NCI-H2107 treated with DMSO at 0.1 percent for 48 hours (cell line): ENCODE measurements around the gene TTC3.
"Not testable (repeated sequence)": the region's sequence is repeated elsewhere in the genome, so short reads cannot be mapped to it uniquely, and the experiment has no call there.

ENCODE experiments used
- DNase-seq: peaks from one replicate; lab custom pipeline; 2025; ENCODE audit not compliant: unreplicated experiment; lab: John Stamatoyannopoulos, UW

TTC3 gene

GRCh38 chr21:37087188-37087587 lies 14.1 kb downstream of the TTC3 start:
- peak; percentile 72 for DNase-seq

GRCh38 chr21:37088186-37088735 lies 15.2 kb downstream of the TTC3 start:
- DNase-seq: no peak

GRCh38 chr21:37093977-37094376 lies 20.9 kb downstream of the TTC3 start:
- no peak for DNase-seq

- no peak for DNase-seq
Measured at GRCh38 chr21:37095821-37096220, 22.8 kb downstream of the TTC3 start.

GRCh38 chr21:37098751-37099150 lies 25.7 kb downstream of the TTC3 start:
- DNase-seq: no peak

GRCh38 chr21:37100316-37100715 lies 27.3 kb downstream of the TTC3 start:
- no peak for DNase-seq

- no peak for DNase-seq
Measured at GRCh38 chr21:37101384-37101783, 28.3 kb downstream of the TTC3 start.

- DNase-seq: not testable (repeated sequence)
Measured at GRCh38 chr21:37102746-37103145, 29.7 kb downstream of the TTC3 start.

GRCh38 chr21:37106998-37107397 lies 33.9 kb downstream of the TTC3 start:
- no peak for DNase-seq

- not testable (repeated sequence) for DNase-seq
Measured at GRCh38 chr21:37111029-37111428, 38.0 kb downstream of the TTC3 start.

- DNase-seq: not testable (repeated sequence)
Measured at GRCh38 chr21:37114301-37114700, 41.2 kb downstream of the TTC3 start.

- DNase-seq: not testable (repeated sequence)
Measured at GRCh38 chr21:37116459-37116858, 43.4 kb downstream of the TTC3 start.

- no peak for DNase-seq
Measured at GRCh38 chr21:37117204-37117603, 44.1 kb downstream of the TTC3 start.

GRCh38 chr21:37118187-37118826 lies 45.3 kb downstream of the TTC3 start:
- no peak for DNase-seq

- no peak for DNase-seq
Measured at GRCh38 chr21:37119421-37120218, 46.6 kb downstream of the TTC3 start.

GRCh38 chr21:37128076-37128475 lies 55.0 kb downstream of the TTC3 start:
- no peak for DNase-seq

- DNase-seq: no peak
Measured at GRCh38 chr21:37130971-37131370, 57.9 kb downstream of the TTC3 start.

- DNase-seq: no peak
Measured at GRCh38 chr21:37136261-37136660, 63.2 kb downstream of the TTC3 start.

GRCh38 chr21:37136744-37137143 lies 63.7 kb downstream of the TTC3 start:
- no peak for DNase-seq

- no peak for DNase-seq
Measured at GRCh38 chr21:37139154-37139553, 66.1 kb downstream of the TTC3 start.

GRCh38 chr21:37139902-37140301 lies 66.8 kb downstream of the TTC3 start:
- DNase-seq: no peak

- DNase-seq: not testable (repeated sequence)
Measured at GRCh38 chr21:37143392-37143791, 70.3 kb downstream of the TTC3 start.
